HepG2 (cell line): Measurements from ENCODE around the gene NEAT1. TPM values are rescaled to one million over a fixed set of nuclear protein-coding genes. Genes with fewer than 3 reads are reported as not detected.

Source experiments
- CHCHD3 ChIP-seq: sonication (generic); formaldehyde crosslinking; IDR thresholded peaks from 2 replicates; pipeline ENCODE4 v1.8.0; 2022; ENCODE audit warnings: mild to moderate bottlenecking, missing genetic modification reagents, moderate library complexity
- FLYWCH1 ChIP-seq: sonication (generic); formaldehyde crosslinking; IDR thresholded peaks from 2 replicates; pipeline ENCODE4 v1.8.1; 2023; ENCODE audit warnings: mild to moderate bottlenecking, missing genetic modification reagents
- FOXO1 ChIP-seq: sonication (generic); formaldehyde crosslinking; IDR thresholded peaks from 2 replicates; pipeline ENCODE4 v1.4.0; 2020; ENCODE audit warnings: missing genetic modification reagents
- KAT2B ChIP-seq: fragments of 150-350 bp; IDR thresholded peaks from 2 replicates; pipeline ENCODE4 v1.6.1; 2014; ENCODE audit warnings: low read depth, low read length, borderline replicate concordance
- KAT8 ChIP-seq: IDR thresholded peaks from 2 replicates; pipeline ENCODE4 v1.6.1; 2016; ENCODE audit warnings: missing genetic modification reagents, missing compliant biosample characterization
- NR2F1 ChIP-seq, 2 experiments: fragments of 450-650 bp in 1 of 2; formaldehyde crosslinking in 1 of 2; IDR thresholded peaks; 2 replicates each; pipeline versions ENCODE4 v1.5.0 to v1.6.1; 2016 to 2020; ENCODE audit warnings: mild to moderate bottlenecking in 1 of 2, missing compliant biosample characterization in 1 of 2, missing genetic modification reagents in 1 of 2, moderate library complexity in 1 of 2
- POGZ ChIP-seq: sonication (generic); formaldehyde crosslinking; IDR thresholded peaks from 2 replicates; pipeline ENCODE4 v1.4.0; 2020; ENCODE audit warnings: mild to moderate bottlenecking, missing genetic modification reagents
- RBM39 ChIP-seq: fragments of 200-400 bp; formaldehyde crosslinking; IDR thresholded peaks from one replicate; pipeline ENCODE4 v1.6.1; 2018; ENCODE audit warnings: antibody characterized with exemption, mild to moderate bottlenecking, low read depth, low read length; ENCODE audit not compliant: poor library complexity, severe bottlenecking
- RFXAP ChIP-seq: sonication (generic); formaldehyde crosslinking; IDR thresholded peaks from 2 replicates; pipeline ENCODE4 v1.4.0; 2020; ENCODE audit warnings: missing genetic modification reagents, borderline replicate concordance
- SCMH1 ChIP-seq: sonication (generic); formaldehyde crosslinking; IDR thresholded peaks from 2 replicates; pipeline ENCODE4 v1.9.0; 2021; ENCODE audit warnings: missing genetic modification reagents, mild to moderate bottlenecking, borderline replicate concordance
- ZFP36L1 ChIP-seq: sonication (generic); formaldehyde crosslinking; IDR thresholded peaks from 2 replicates; pipeline ENCODE4 v1.8.0; 2022; ENCODE audit warnings: mild to moderate bottlenecking, missing genetic modification reagents, moderate library complexity
- ZNF225 ChIP-seq: sonication (generic); formaldehyde crosslinking; IDR thresholded peaks from 2 replicates; pipeline ENCODE4 v1.4.0; 2020; ENCODE audit warnings: mild to moderate bottlenecking, missing genetic modification reagents
- polyA plus RNA-seq, 8 experiments: library from polyadenylated mRNA; depleted of rRNA in 3 of 8; stranded (reverse) in 7 of 8; unstranded in 1 of 8; fragments of >200 nt; fragmentation: Illumina TruSeq in 4 of 8; extraction: Trizol in 4 of 8; gene quantifications; 2 replicates each; pipeline versions ENCODE4 v1.2.1 to v1.2.3, GENCODE V29; 2011 to 2016; ENCODE audit warnings: low read depth in 4 of 8, missing spikeins in 1 of 8, mixed read lengths in 1 of 8; ENCODE audit not compliant: insufficient read depth in 1 of 8
- total RNA-seq, 5 experiments: library from RNA; depleted of rRNA; stranded (reverse); fragments of >200 nt; fragmentation: Illumina TruSeq; extraction: Trizol; gene quantifications; 2 replicates each; pipeline ENCODE4 v1.2.3, GENCODE V29; 2016; ENCODE audit warnings: low read depth in 1 of 5
- TF ChIP-seq, protein P1 (sequence below): sonication (generic); formaldehyde crosslinking; IDR thresholded peaks from 2 replicates; pipeline ENCODE4 v1.8.1; 2022; ENCODE audit warnings: mild to moderate bottlenecking, missing genetic modification reagents
- TF ChIP-seq, protein P2 (sequence below): sonication (generic); formaldehyde crosslinking; IDR thresholded peaks from 2 replicates; pipeline ENCODE4 v1.4.0; 2020; ENCODE audit warnings: missing genetic modification reagents
- TF ChIP-seq, protein P3 (sequence below): sonication (generic); formaldehyde crosslinking; conservative IDR thresholded peaks from 2 replicates; pipeline ENCODE4 v1.4.0; 2020; ENCODE audit warnings: missing genetic modification reagents
- TF ChIP-seq, protein P4 (sequence below): IDR thresholded peaks from 2 replicates; pipeline ENCODE4 v1.6.1; 2016; ENCODE audit warnings: control low read depth
- TF ChIP-seq, protein P5 (sequence below): sonication (generic); formaldehyde crosslinking; IDR thresholded peaks from 2 replicates; pipeline ENCODE4 v1.5.0; 2020; ENCODE audit warnings: mild to moderate bottlenecking, missing genetic modification reagents

Gene NEAT1
- total and polyA plus RNA-seq, 2 of the 13 experiments (the other 11 are each of a cell fraction or from before 2014, with no cell fraction given), result 20.5 to 41.2 TPM

DNA sequence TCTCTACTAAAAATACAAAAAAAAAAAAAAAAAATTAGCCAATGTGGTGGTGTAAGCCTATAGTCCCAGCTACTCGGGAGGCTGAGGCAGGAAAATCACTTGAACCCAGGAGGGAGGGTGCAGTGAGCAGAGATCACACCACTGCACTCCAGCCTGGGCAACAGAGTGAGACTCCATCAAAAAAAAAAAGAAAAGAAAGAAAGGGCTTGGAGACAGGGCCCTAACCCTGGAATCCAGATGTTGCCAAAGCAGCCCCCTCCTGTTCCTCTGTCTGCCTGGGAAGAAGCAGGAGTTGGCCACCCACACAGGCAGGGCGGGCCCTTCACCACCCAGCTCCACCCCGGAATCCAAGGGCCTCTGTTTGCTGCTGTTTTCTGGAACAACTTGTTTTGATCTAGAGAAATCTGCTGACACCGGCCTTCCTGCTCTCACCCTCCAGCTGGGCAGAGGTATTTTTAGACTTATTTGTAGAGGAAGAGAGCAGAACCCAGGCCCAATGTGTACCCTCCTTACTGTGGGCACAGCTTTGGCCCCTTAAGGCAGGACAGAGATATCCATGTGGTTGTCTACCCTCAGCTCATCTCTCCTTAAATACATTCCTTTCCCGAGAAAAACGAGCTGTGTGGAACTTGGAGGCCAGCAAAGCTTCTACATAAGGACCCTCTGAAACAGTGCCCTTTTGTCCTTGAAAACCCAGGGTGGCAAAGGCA, 2.7 kb upstream of the NEAT1 start (continued):
- TF ChIP-seq, protein P1, sequence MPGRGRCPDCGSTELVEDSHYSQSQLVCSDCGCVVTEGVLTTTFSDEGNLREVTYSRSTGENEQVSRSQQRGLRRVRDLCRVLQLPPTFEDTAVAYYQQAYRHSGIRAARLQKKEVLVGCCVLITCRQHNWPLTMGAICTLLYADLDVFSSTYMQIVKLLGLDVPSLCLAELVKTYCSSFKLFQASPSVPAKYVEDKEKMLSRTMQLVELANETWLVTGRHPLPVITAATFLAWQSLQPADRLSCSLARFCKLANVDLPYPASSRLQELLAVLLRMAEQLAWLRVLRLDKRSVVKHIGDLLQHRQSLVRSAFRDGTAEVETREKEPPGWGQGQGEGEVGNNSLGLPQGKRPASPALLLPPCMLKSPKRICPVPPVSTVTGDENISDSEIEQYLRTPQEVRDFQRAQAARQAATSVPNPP (CRISPR knock-in tag), result no peak
- TF ChIP-seq FOXO1 (CRISPR knock-in tag) (peak; percentile 72; the same call in 1 of the 2 replicates), SCMH1 (CRISPR knock-in tag) (no peak), POGZ (CRISPR knock-in tag) (no peak), ZFP36L1 (CRISPR knock-in tag) (no peak), FLYWCH1 (no peak), CHCHD3 (CRISPR knock-in tag) (no peak), RBM39 (no peak), ZNF225 (no peak), KAT8 (CRISPR knock-in tag) (0 out of 2 replicates have a peak, but pooled peaks have one; percentile 1), RFXAP (CRISPR knock-in tag) (no peak), KAT2B (no peak), NR2F1 (CRISPR knock-in tag; IDR thresholded peaks at IDR 0.05) (0 out of 4 replicates have a peak, but pooled peaks of 1 of the 2 experiments have one; percentile 10)
- TF ChIP-seq, protein P2, sequence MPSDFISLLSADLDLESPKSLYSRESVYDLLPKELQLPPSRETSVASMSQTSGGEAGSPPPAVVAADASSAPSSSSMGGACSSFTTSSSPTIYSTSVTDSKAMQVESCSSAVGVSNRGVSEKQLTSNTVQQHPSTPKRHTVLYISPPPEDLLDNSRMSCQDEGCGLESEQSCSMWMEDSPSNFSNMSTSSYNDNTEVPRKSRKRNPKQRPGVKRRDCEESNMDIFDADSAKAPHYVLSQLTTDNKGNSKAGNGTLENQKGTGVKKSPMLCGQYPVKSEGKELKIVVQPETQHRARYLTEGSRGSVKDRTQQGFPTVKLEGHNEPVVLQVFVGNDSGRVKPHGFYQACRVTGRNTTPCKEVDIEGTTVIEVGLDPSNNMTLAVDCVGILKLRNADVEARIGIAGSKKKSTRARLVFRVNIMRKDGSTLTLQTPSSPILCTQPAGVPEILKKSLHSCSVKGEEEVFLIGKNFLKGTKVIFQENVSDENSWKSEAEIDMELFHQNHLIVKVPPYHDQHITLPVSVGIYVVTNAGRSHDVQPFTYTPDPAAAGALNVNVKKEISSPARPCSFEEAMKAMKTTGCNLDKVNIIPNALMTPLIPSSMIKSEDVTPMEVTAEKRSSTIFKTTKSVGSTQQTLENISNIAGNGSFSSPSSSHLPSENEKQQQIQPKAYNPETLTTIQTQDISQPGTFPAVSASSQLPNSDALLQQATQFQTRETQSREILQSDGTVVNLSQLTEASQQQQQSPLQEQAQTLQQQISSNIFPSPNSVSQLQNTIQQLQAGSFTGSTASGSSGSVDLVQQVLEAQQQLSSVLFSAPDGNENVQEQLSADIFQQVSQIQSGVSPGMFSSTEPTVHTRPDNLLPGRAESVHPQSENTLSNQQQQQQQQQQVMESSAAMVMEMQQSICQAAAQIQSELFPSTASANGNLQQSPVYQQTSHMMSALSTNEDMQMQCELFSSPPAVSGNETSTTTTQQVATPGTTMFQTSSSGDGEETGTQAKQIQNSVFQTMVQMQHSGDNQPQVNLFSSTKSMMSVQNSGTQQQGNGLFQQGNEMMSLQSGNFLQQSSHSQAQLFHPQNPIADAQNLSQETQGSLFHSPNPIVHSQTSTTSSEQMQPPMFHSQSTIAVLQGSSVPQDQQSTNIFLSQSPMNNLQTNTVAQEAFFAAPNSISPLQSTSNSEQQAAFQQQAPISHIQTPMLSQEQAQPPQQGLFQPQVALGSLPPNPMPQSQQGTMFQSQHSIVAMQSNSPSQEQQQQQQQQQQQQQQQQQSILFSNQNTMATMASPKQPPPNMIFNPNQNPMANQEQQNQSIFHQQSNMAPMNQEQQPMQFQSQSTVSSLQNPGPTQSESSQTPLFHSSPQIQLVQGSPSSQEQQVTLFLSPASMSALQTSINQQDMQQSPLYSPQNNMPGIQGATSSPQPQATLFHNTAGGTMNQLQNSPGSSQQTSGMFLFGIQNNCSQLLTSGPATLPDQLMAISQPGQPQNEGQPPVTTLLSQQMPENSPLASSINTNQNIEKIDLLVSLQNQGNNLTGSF, result no peak
- TF ChIP-seq, protein P3, sequence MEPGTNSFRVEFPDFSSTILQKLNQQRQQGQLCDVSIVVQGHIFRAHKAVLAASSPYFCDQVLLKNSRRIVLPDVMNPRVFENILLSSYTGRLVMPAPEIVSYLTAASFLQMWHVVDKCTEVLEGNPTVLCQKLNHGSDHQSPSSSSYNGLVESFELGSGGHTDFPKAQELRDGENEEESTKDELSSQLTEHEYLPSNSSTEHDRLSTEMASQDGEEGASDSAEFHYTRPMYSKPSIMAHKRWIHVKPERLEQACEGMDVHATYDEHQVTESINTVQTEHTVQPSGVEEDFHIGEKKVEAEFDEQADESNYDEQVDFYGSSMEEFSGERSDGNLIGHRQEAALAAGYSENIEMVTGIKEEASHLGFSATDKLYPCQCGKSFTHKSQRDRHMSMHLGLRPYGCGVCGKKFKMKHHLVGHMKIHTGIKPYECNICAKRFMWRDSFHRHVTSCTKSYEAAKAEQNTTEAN (CRISPR knock-in tag), result peak; percentile 45; the same call in 1 of the 2 replicates
- TF ChIP-seq, protein P4, sequence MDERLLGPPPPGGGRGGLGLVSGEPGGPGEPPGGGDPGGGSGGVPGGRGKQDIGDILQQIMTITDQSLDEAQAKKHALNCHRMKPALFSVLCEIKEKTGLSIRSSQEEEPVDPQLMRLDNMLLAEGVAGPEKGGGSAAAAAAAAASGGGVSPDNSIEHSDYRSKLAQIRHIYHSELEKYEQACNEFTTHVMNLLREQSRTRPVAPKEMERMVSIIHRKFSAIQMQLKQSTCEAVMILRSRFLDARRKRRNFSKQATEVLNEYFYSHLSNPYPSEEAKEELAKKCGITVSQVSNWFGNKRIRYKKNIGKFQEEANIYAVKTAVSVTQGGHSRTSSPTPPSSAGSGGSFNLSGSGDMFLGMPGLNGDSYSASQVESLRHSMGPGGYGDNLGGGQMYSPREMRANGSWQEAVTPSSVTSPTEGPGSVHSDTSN (CRISPR knock-in tag), result no peak
- TF ChIP-seq, protein P5, sequence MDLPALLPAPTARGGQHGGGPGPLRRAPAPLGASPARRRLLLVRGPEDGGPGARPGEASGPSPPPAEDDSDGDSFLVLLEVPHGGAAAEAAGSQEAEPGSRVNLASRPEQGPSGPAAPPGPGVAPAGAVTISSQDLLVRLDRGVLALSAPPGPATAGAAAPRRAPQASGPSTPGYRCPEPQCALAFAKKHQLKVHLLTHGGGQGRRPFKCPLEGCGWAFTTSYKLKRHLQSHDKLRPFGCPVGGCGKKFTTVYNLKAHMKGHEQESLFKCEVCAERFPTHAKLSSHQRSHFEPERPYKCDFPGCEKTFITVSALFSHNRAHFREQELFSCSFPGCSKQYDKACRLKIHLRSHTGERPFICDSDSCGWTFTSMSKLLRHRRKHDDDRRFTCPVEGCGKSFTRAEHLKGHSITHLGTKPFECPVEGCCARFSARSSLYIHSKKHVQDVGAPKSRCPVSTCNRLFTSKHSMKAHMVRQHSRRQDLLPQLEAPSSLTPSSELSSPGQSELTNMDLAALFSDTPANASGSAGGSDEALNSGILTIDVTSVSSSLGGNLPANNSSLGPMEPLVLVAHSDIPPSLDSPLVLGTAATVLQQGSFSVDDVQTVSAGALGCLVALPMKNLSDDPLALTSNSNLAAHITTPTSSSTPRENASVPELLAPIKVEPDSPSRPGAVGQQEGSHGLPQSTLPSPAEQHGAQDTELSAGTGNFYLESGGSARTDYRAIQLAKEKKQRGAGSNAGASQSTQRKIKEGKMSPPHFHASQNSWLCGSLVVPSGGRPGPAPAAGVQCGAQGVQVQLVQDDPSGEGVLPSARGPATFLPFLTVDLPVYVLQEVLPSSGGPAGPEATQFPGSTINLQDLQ, result no peak
